ENCODE data around the gene PTHLH. TPM values are rescaled to one million over a fixed set of nuclear protein-coding genes. Genes with fewer than 3 reads are reported as not detected.

Gene PTHLH
- total and polyA plus RNA-seq, 2 experiments from 2014 or later, result 3.1 to 4.5 TPM

DNA sequence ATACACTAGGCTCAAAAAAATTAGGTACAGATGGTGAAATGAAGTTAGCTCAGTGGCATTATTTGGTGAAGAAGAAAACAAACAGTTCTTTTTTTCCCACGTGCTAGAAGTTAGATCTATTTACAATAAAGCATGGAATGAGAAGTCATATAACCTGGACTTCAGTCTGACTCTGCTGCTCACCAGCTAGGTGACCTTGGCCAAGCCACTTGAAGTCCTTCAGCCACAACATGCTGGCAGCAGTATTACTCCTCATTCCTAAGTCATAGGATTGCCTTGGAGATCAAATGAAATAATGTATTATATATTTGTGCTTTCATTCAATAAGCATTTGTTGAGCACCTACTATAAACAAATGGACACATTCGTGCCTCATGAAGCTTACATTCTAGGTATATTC, 45.2 kb downstream of the PTHLH start:
- no peaks in the 10 kb centered on the region for H3K9me3 ChIP-seq (ENCODE audit: low read depth)
- H2AFZ ChIP-seq, result no peak overlapping the region
- H3K79me2 ChIP-seq, result no peaks in the 10 kb centered on the region
- no peak for TF ChIP-seq EZH2 (IDR thresholded peaks at IDR 0.05; ENCODE audit: borderline replicate concordance)
- no peak for TF ChIP-seq EZH2phosphoT487 (IDR thresholded peaks at IDR 0.05; ENCODE audit: low read depth, severe bottlenecking, unreplicated experiment)
- TF ChIP-seq, protein P1, sequence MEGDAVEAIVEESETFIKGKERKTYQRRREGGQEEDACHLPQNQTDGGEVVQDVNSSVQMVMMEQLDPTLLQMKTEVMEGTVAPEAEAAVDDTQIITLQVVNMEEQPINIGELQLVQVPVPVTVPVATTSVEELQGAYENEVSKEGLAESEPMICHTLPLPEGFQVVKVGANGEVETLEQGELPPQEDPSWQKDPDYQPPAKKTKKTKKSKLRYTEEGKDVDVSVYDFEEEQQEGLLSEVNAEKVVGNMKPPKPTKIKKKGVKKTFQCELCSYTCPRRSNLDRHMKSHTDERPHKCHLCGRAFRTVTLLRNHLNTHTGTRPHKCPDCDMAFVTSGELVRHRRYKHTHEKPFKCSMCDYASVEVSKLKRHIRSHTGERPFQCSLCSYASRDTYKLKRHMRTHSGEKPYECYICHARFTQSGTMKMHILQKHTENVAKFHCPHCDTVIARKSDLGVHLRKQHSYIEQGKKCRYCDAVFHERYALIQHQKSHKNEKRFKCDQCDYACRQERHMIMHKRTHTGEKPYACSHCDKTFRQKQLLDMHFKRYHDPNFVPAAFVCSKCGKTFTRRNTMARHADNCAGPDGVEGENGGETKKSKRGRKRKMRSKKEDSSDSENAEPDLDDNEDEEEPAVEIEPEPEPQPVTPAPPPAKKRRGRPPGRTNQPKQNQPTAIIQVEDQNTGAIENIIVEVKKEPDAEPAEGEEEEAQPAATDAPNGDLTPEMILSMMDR (IDR thresholded peaks at IDR 0.05; ENCODE audit: poor library complexity), result no peak
- no peak overlapping the region for H3K4me3 ChIP-seq
- H3K27ac ChIP-seq, result no peak overlapping the region
- H3K4me1 ChIP-seq (ENCODE audit: insufficient read depth), result no peaks in the 10 kb centered on the region
- no peak for DNase-seq (ENCODE audit: low spot score)
- H3K27me3 ChIP-seq, result no peaks in the 10 kb centered on the region
- H4K20me1 ChIP-seq (ENCODE audit: insufficient read depth, poor library complexity, severe bottlenecking), result no peaks in the 10 kb centered on the region
- WGBS (ENCODE audit: low lambda C conversion rate, missing lambda C conversion rate), result 61% methylated on average over 2 of the region's 2 CpGs
- no peaks in the 10 kb centered on the region for H3K9me2 ChIP-seq (replicated peaks; ENCODE audit: insufficient read depth)
- no peak overlapping the region for H3K4me2 ChIP-seq
- no peaks in the 10 kb centered on the region for H3K36me3 ChIP-seq (replicated peaks; ENCODE audit: insufficient read depth, low read depth)

DNA sequence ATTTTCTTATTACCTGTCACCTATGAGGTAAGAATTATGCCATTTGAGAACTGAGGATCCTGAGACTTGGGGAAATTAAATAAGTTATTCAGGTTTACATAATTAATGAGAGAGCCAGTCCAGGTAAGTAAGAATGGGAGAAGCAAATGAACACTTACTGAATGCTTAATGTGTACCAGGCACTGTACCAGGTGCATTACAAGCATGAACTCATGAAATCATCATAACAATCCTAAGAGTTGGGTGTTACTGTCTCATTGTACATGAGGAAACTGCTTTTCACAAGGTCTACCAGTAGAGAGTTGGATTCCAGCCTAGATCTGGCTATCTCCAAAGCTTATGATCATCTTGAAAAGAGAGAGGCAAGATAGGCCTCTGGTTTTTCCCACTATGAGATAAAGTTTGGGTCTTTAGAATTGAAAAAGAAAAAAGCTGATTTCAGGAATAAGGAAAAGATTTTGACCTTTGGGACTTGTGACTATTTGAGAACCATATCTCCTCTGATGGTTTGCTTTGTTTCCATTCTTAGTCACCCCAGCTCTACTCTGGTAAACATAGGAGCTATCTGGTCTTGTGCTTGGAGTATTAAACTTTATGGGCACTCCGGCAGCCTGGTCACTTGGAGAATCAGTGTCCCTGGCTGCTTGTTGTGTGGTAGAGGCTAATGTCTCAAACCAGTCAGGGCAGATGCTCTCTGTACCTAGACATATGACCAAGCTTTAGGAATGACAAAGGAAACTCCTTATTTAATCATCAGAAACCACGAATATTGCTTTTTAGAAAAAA, 48.0 kb downstream of the PTHLH start:
- Histone ChIP-seq H3K27ac (peak overlapping the region; percentile 63), H3K79me2 (no peaks in the 10 kb centered on the region), H3K27me3 (no peaks in the 10 kb centered on the region), H3K36me3 (replicated peaks; ENCODE audit: insufficient read depth, low read depth) (no peaks in the 10 kb centered on the region), H3K9me2 (replicated peaks; ENCODE audit: insufficient read depth) (no peaks in the 10 kb centered on the region), H3K9me3 (ENCODE audit: low read depth) (no peaks in the 10 kb centered on the region), H3K4me1 (ENCODE audit: insufficient read depth) (no peaks in the 10 kb centered on the region), H3K4me3 (no peak overlapping the region), H4K20me1 (ENCODE audit: insufficient read depth, poor library complexity, severe bottlenecking) (no peaks in the 10 kb centered on the region), H2AFZ (no peak overlapping the region), H3K4me2 (no peak overlapping the region)
- TF ChIP-seq EZH2phosphoT487 (IDR thresholded peaks at IDR 0.05; ENCODE audit: low read depth, severe bottlenecking, unreplicated experiment) (no peak), EZH2 (IDR thresholded peaks at IDR 0.05; ENCODE audit: borderline replicate concordance) (no peak)
- TF ChIP-seq, protein P1 (IDR thresholded peaks at IDR 0.05; ENCODE audit: poor library complexity), result no peak
- 72% methylated on average over 2 of the region's 2 CpGs for WGBS (ENCODE audit: low lambda C conversion rate, missing lambda C conversion rate)
- DNase-seq (ENCODE audit: low spot score), result peak; percentile 34

DNA sequence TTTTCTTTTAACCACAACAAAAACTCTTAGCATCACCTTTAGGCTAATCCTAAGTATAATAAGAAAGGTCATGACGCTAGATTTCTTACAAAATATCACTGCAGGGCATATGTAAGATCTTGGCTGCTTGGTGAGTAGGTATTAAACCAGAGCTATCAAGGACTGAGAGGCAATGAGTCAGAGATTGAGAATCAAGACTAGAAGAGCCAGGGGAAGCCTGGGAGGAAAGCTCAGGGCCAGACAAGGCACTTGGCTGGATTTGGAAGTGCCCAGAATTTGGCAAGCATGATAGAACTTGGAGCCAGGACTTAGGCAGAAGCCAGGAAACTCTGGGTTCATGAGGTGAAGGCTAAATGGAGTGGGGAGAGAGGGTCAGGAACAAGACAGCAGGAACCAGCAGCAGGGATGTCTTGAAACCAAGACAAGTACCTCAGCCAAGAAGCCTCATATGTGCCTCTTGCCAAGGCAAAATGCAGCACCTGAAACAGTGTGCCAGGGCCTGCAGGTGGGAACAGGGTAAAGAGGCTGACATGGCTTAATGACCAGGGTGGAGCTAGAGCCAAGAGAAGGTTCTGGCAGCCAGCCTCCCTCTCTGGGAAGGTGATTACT, 49.9 kb downstream of the PTHLH start:
- no peaks in the 10 kb centered on the region for H3K9me3 ChIP-seq (ENCODE audit: low read depth)
- H3K4me2 ChIP-seq, result no peak overlapping the region
- no peaks in the 10 kb centered on the region for H3K79me2 ChIP-seq
- no peak for DNase-seq (ENCODE audit: low spot score)
- no peak overlapping the region for H3K27ac ChIP-seq
- TF ChIP-seq EZH2 (IDR thresholded peaks at IDR 0.05; ENCODE audit: borderline replicate concordance) (no peak), EZH2phosphoT487 (IDR thresholded peaks at IDR 0.05; ENCODE audit: low read depth, severe bottlenecking, unreplicated experiment) (no peak)
- TF ChIP-seq, protein P1 (IDR thresholded peaks at IDR 0.05; ENCODE audit: poor library complexity), result no peak
- no peak overlapping the region for H2AFZ ChIP-seq
- H4K20me1 ChIP-seq (ENCODE audit: insufficient read depth, poor library complexity, severe bottlenecking), result no peaks in the 10 kb centered on the region
- no peaks in the 10 kb centered on the region for H3K4me1 ChIP-seq (ENCODE audit: insufficient read depth)
- H3K27me3 ChIP-seq, result no peaks in the 10 kb centered on the region
- no peaks in the 10 kb centered on the region for H3K36me3 ChIP-seq (replicated peaks; ENCODE audit: insufficient read depth, low read depth)
- WGBS (ENCODE audit: low lambda C conversion rate, missing lambda C conversion rate), result 60% methylated on average over 1 of the region's 1 CpG
- H3K4me3 ChIP-seq, result no peak overlapping the region
- no peaks in the 10 kb centered on the region for H3K9me2 ChIP-seq (replicated peaks; ENCODE audit: insufficient read depth)
